ENCODE data around the gene UBE2G2.

DNA sequence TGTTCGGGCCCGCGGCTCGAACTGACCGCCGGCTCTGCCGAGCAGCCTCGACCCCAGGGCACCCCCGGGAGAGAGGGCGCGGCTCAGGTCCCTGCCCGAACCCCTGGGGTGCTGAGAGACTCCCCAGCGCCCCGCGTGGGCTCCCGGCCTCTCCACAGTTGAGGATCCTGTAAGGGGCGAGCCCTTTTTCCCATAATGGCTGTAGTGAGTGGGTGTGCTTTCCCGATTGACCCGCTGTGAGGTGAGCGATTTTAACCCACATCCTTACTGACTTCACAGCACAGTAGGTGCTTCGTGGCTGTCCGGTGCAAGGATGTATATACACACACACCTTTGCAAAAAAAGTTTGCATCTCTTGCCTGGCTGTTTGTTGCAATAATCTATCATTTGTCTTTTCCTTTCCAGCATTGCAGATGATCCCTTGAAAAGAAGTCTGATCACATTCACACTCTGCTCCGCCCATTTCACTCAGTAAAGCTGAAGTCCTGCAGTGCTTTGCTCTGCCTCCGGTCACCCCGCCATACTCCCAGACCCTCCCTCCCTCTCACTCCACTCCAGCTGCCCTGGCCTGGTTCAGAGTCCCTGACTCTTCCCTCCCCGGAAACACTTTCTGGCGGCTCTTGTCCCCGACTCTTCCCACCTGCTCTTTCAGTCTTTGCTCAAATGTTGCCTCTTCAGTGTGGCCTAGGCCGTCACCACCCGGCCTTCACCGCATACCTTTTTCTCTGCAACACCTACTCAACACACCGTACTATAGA lies 955 bp upstream of the UBE2G2 start:
- TF ChIP-seq, protein P1, sequence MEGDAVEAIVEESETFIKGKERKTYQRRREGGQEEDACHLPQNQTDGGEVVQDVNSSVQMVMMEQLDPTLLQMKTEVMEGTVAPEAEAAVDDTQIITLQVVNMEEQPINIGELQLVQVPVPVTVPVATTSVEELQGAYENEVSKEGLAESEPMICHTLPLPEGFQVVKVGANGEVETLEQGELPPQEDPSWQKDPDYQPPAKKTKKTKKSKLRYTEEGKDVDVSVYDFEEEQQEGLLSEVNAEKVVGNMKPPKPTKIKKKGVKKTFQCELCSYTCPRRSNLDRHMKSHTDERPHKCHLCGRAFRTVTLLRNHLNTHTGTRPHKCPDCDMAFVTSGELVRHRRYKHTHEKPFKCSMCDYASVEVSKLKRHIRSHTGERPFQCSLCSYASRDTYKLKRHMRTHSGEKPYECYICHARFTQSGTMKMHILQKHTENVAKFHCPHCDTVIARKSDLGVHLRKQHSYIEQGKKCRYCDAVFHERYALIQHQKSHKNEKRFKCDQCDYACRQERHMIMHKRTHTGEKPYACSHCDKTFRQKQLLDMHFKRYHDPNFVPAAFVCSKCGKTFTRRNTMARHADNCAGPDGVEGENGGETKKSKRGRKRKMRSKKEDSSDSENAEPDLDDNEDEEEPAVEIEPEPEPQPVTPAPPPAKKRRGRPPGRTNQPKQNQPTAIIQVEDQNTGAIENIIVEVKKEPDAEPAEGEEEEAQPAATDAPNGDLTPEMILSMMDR (IDR thresholded peaks at IDR 0.05; ENCODE audit: poor library complexity): no peak
- no peak for TF ChIP-seq EZH2 (IDR thresholded peaks at IDR 0.05; ENCODE audit: borderline replicate concordance)
